Left lobe of liver (tissue), 2 donors: Measurements from ENCODE around the gene OAS1. TPM values are rescaled to one million over a fixed set of nuclear protein-coding genes. Genes with fewer than 3 reads are reported as not detected.

ENCODE experiments used
- ATAC-seq: fragments of 200-7000 bp; cut with Tn5 transposase; one replicate; pipeline ENCODE4 v1.9.1; 2020; ENCODE audit warnings: mild to moderate bottlenecking, moderate library complexity
- DNase-seq: peaks from one replicate; pipeline ENCODE4 v3.0.0-alpha.2; 2020; ENCODE audit warnings: low spot score
- total RNA-seq: library from RNA; stranded (reverse); gene quantifications from one replicate; pipeline ENCODE4 v1.2.1, GENCODE V29; 2021
- donor health status: DM: no; HTN: no; CAD: no; lungs with moderate emphysema.
- donor health status: DM: no; HTN: yes; CAD: no.

Gene OAS1
- total RNA-seq, 1 donor from 2014 or later, result 20.1 TPM

DNA sequence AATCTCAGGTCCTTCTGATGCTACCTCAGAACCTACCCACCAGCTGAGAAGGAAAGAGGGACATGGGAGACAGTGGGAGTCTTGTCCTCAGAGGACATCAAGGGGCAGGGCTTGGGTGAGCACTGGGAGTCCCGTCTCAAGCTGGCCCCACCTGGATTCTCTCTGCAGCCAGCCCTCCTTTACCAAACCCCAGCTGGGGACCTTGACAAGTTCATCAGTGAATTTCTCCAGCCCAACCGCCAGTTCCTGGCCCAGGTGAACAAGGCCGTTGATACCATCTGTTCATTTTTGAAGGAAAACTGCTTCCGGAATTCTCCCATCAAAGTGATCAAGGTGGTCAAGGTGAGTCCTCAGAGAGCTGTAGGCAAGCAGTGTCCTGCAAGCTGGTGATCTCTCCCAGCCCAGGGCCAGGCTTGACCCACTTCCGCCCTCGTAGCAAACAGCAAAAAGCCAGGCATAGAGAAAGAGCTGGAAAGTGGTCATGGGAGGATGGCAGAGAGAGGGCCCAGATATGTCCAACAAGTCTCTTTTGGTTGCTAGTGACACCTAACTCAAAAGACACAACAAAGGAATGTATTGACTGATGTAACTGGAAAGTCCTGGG lies 57.4 kb downstream of the OAS1 start:
- DNase-seq (no peak), ATAC-seq (no peak)

DNA sequence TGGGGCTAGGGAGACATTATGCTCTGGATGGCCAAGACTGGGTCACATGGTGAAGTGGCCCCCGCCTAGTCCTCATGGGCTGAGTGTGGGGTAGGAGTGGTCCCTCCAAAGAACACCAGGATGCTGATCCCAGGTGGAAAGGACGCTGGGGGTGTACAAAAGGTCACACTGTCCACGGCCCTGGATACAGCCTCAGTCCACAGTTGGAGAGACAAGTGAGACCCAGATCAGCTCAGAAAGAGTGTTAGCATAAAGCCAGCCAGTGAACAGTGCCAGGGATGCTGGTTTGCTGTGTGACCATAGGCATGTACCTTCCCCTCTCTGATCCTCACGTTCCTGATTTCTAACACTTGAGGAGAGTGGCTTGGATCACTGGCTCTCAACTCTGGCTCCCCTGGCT lies 58.2 kb downstream of the OAS1 start:
- DNase-seq (no peak), ATAC-seq (no peak)

DNA sequence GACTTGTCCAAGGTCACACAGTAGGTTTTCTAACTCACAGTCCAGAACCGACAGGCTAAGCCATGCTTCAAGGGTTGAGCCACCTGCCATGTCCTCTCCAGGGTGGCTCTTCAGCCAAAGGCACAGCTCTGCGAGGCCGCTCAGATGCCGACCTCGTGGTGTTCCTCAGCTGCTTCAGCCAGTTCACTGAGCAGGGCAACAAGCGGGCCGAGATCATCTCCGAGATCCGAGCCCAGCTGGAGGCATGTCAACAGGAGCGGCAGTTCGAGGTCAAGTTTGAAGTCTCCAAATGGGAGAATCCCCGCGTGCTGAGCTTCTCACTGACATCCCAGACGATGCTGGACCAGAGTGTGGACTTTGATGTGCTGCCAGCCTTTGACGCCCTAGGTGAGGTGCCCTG lies 58.9 kb downstream of the OAS1 start:
- ATAC-seq (no peak), DNase-seq (no peak)

DNA sequence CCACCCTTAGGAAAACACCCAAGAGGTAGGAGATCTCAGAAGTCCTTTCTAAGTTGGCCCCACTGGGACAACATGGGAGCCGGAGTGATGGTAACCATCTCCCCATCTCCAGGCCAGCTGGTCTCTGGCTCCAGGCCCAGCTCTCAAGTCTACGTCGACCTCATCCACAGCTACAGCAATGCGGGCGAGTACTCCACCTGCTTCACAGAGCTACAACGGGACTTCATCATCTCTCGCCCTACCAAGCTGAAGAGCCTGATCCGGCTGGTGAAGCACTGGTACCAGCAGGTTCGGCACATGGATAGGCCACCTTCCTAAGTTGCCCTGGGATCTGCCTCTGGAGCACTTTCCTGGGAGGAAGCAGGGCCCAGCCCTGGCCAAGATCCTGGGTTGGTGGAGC lies 60.5 kb downstream of the OAS1 start:
- ATAC-seq, result no peak
- no peak for DNase-seq

DNA sequence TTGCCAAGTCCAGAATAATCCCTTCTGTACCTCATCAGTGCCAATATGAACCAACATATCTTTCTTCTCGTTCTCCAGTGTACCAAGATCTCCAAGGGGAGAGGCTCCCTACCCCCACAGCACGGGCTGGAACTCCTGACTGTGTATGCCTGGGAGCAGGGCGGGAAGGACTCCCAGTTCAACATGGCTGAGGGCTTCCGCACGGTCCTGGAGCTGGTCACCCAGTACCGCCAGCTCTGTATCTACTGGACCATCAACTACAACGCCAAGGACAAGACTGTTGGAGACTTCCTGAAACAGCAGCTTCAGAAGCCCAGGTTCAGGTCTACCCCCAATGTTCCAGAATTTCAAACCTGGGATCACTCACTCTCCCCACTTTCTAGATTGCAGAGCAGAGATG lies 61.1 kb downstream of the OAS1 start:
- ATAC-seq (no peak), DNase-seq (no peak)

Other genes starting within 250 kb of the OAS1 start
- gene RPH3A, start 115.2 kb upstream of the OAS1 start, total RNA-seq, result not detected
- 4.1 TPM for gene OAS3, start 31.5 kb downstream of the OAS1 start, total RNA-seq
- 6.4 TPM for gene OAS2, start 71.6 kb downstream of the OAS1 start, total RNA-seq
- gene DTX1, start 149.8 kb downstream of the OAS1 start, total RNA-seq, result 24.5 TPM
- 0.25 TPM for gene RASAL1, start 228.8 kb downstream of the OAS1 start, total RNA-seq
- not detected for gene CFAP73, start 242.8 kb downstream of the OAS1 start, total RNA-seq